HG02798 (cell line): ENCODE data around the gene CCDC7.
"Not testable (repeated sequence)": the region's sequence is repeated elsewhere in the genome, so short reads cannot be mapped to it uniquely, and the experiment has no call there.

Source experiments
- ATAC-seq: cut with Tn5 transposase; IDR thresholded peaks from one replicate; pipeline ENCODE4 v1.9.1; 2021; ENCODE audit warnings: mild to moderate bottlenecking; ENCODE audit not compliant: unreplicated experiment, poor library complexity

The CCDC7 gene

GRCh38 chr10:32680803-32681557 lies 235.0 kb downstream of the CCDC7 start:
- ATAC-seq, result no peak

- no peak for ATAC-seq
Observed at GRCh38 chr10:32684291-32684690, 238.4 kb downstream of the CCDC7 start.

DNA sequence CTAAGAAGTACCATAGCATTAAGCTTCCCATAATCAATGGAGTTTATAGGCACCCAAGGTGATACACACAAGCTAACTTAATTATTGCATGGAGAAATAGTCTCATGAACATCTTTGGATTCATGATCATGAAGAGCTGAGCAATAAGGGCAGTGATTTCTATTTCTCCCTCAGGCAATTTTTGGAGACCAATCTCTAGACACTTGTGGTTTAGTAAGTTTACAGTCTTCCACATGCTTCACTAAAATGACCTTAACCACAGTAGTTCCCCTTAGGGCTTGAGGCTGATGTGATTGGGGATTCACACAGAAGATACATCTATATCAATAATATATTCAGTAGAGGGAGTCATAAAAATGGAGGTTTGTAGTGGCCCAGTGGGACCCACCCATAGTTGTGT lies 241.2 kb downstream of the CCDC7 start:
- ATAC-seq, result no peak

GRCh38 chr10:32687546-32687945 lies 241.6 kb downstream of the CCDC7 start:
- no peak for ATAC-seq

GRCh38 chr10:32692174-32692573 lies 246.2 kb downstream of the CCDC7 start:
- ATAC-seq, result no peak

DNA sequence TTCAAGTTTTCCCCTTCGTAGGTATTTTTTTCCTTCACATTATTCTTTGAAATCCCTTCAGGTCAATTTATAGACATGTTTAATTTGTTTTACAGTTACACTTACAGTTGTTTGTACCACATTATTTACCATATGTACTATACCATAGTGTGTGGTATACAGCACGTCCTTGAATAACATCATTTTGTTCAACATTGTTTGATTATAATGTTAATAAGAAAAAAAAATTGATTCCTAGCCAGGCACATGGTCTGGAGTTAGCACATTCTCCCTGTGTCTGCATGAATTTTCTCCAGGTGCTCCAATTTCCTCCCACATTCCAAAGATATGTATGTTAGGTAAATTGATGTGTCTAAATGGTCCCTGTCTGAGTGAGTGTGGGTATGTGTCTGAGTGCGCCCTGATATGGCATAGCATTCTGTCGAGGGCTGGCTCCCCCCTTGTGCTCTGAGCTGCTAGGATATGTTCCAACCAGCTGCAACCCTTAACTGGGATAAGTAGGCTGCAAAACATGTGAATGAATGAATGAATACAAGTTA lies 247.6 kb downstream of the CCDC7 start:
- ATAC-seq, result no peak

DNA sequence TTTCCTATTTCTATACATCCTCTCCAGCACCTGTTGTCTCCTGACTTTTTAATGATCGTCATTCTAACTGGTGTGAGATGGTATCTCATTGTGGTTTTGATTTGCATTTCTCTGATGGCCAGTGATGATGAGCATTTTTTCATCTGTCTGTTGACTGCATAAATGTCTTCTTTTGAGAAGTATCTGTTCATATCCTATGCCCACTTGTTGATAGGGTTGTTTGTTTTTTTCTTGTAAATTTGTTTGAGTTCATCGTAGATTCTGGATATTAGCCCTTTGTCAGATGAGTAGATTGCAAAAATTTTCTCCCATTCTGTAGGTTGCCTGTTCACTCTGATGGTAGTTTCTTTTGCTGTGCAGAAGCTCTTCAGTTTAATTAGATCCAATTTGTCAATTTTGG lies 253.7 kb downstream of the CCDC7 start:
- not testable (repeated sequence) for ATAC-seq

DNA sequence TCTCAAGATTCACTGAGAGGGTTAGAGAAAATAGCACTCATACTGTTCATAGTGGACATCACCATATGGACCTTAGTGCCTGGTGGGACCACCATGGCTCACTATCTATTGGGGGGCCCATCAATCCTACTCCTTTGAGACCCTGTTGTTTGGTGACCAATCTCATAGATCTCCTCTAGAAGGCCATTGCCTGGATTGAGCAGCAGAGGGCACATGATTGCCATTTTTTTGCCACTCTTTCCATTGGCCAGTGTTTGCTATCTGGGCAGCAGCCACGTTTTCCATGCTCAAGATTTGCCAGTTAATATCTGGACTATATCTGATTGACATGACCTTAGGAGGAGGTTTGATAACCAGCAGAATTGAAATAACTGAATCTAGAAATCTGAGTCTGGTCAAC lies 267.6 kb downstream of the CCDC7 start:
- ATAC-seq, result no peak

DNA sequence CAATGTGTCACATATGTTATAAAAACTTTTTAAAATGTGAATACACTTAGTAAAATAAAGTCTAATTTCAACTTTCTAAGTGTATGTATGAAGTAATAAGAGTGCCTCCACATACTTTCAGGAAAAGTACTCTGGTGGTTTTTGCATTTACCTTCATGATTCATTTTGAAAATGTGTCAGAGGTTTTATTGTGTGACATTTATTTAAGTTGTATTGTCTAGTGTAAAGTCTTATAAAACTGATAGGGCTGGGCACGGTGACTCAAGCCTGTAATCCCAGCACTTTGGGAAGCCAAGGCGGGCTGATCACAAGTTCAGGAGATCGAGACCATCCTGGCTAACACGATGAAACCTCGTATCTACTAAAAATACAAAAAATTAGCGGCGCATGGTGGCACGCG lies 285.6 kb downstream of the CCDC7 start:
- no peak for ATAC-seq

GRCh38 chr10:32738958-32739357 lies 293.0 kb downstream of the CCDC7 start:
- no peak for ATAC-seq

- no peak for ATAC-seq
Observed at GRCh38 chr10:32744321-32744720, 298.4 kb downstream of the CCDC7 start.

GRCh38 chr10:32746869-32747268 lies 300.9 kb downstream of the CCDC7 start:
- ATAC-seq, result no peak

DNA sequence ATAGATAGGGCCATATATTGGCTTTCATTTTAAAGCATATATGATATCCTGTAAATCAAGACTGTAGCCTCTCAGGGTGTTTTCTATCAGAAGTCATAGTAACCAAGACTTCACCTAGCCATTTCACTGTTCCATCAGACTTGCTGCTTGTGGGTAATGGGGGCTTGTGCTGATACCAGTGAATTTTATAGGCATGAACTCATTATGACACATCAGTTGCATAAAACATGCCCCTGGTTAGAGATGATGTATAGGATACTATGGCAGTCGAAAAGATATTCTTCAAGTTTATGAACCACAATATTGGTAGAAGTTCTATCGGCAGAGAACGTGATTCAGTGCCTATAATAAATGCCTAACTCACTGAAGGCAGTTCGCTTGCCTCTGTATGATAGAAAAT lies 305.6 kb downstream of the CCDC7 start:
- no peak for ATAC-seq

- ATAC-seq, result not testable (repeated sequence)
Observed at GRCh38 chr10:32754900-32755299, 309.0 kb downstream of the CCDC7 start.

DNA sequence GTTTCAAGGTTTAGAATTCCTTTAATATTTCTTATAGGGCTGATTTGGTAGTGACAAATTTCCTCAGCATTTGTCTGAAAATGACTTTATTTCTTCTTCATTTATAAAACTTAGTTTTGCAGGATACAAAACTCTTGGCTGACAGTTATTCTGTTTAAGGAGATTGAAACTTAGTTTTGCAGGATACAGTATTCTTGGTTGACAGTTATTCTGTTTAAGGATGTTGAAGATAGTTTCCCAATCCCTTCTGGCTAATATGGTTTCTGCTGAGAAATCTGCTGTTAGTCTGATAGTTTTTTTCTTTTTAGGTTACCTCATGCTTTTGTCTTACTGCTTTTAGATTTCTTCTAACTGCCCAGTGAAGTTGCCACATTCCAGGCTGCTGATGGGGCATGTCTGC lies 325.3 kb downstream of the CCDC7 start:
- no peak for ATAC-seq

DNA sequence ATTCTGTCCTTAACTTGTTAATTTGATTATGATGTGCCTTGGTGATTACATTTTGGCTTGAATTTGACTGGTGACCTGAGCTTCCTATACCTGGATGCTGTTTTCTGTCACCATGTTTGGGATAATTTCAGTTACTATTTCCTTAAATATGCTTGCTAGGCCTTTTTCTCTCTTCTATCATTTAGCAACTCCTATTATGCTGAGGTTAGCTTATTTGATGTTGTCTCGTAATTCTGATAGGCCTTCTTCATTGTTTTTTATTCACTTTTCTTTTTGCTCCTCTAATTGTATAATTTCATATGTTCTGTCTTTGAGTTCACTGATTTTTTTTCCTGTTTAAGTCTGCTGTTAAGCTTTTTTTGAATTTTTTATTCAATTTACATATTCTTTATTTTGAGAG lies 327.2 kb downstream of the CCDC7 start:
- no peak for ATAC-seq

GRCh38 chr10:32786968-32787367 lies 341.0 kb downstream of the CCDC7 start:
- ATAC-seq, result no peak

- ATAC-seq, result no peak
Observed at GRCh38 chr10:32787690-32788284, 341.8 kb downstream of the CCDC7 start.

DNA sequence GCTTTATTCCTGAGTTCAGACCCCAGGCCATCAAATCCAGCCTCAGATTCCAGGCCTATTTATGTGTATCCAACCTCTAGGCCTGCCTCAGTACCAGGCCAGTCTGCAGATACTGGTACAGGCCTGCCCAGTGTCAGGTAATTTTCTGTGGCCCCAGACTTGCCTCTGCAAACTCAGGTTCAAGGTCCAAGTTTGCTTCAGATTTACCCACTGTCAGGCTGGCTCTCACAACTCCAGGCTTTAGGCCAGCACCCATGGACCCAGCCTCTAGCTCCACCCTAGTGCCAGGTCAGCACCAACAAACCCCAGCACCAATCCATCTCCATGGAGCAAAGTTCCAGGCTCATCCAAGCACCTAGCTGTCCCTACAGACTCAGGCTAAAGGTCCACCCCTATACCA lies 342.4 kb downstream of the CCDC7 start:
- ATAC-seq, result no peak

- ATAC-seq, result no peak
Observed at GRCh38 chr10:32790483-32790882, 344.5 kb downstream of the CCDC7 start.

DNA sequence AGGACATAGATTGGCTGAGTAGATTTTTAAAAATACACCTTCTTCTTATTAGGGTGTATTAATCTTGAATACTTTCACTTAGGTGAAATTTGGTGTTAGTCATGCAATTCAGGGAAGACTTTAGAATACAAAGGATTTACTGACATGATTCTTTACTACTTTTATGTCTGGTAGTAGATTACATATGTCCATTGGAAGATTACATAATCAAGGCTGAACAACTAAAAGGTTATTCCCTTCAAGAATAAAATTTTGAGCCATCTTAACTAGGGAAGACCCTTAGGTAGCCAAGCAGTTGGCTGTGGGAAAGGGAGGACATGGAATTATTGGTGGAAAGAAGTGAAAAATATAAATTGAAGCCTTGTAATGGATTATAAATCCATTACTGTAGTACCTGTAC lies 347.1 kb downstream of the CCDC7 start:
- no peak for ATAC-seq

DNA sequence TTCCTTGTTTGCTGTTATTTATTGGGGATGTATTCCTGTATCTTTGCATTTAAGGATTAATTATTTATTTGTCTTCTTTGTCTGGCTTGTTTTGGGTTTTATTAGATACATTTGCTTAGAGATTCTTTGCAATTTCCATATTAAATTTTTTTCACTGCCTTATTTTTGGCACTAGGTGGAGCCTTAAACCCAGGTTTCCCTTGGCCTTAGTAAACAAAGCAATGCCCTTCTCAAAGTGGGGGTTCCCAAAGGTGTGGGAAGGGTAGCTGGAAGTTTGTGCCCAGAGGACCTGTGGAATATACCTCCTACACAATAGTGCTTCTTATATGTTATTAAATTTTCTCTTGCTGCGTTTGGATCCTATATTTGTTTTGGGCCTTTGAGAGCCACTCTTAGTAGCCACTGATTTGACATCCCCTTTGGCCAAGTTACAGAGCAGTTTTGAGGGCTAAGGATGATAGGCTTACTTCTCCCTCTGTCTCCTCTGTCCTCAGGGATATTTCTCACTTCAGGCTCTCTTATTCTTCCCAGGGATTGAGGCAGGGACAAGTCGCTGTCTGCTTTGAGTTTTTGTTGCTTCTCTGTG lies 349.8 kb downstream of the CCDC7 start:
- no peak for ATAC-seq
